IPS-20b (cell line): ENCODE data around the gene MMP21.

ENCODE experiments used
- H3K27ac ChIP-seq: one replicate; pipeline ENCODE4 v1.5.1; 2013; ENCODE audit warnings: low read length
- H3K27me3 ChIP-seq: 2 replicates; pipeline ENCODE4 v1.6.1; 2013; ENCODE audit warnings: mild to moderate bottlenecking, low read length, inconsistent platforms; ENCODE audit not compliant: insufficient read depth
- H3K36me3 ChIP-seq: 2 replicates; pipeline ENCODE4 v1.6.1; 2013; ENCODE audit warnings: low read depth, mild to moderate bottlenecking, inconsistent platforms, low read length, moderate library complexity; ENCODE audit not compliant: insufficient read depth
- H3K4me1 ChIP-seq: 2 replicates; pipeline ENCODE4 v1.6.1; 2013; ENCODE audit warnings: mild to moderate bottlenecking, control low read depth, inconsistent platforms, low read length, moderate library complexity; ENCODE audit not compliant: insufficient read depth
- H3K4me3 ChIP-seq: 2 replicates; pipeline ENCODE4 v1.5.1; 2013; ENCODE audit warnings: mild to moderate bottlenecking, low read length, inconsistent platforms
- H3K9ac ChIP-seq: 2 replicates; pipeline ENCODE4 v1.6.1; 2013; ENCODE audit warnings: low read depth, mild to moderate bottlenecking, inconsistent platforms, low read length, moderate library complexity
- H3K9me3 ChIP-seq: 2 replicates; pipeline ENCODE4 v1.6.1; 2013; ENCODE audit warnings: mild to moderate bottlenecking, low read depth, low read length, inconsistent platforms; ENCODE audit not compliant: insufficient read depth

Gene MMP21

DNA sequence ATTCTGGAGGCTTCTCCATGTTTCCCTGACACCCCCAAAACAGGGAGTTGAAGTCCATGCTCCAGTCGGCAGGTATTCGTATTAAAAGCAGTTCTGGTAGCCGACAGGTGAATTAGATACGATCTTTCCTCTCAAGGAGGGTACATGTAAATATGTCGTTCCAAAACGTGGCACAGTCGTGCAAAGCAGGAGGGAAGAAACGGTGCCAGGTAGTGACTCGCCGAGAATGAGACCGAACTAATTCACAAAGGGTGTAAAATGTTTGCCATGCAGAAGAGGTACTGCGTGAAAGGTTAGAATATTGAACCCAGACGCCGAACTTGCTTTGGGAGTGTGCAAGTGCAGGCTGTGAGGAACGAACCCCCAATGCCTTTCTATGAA, 55.6 kb downstream of the MMP21 start:
- peaks cover 39% of the 10 kb centered on the region for H3K36me3 ChIP-seq
- no peaks in the 10 kb centered on the region for H3K27me3 ChIP-seq
- H3K27ac ChIP-seq, result peak overlapping the region; percentile 52
- H3K4me3 ChIP-seq, result peak overlapping the region; percentile 96
- 0 out of 2 replicates have a peak, but pooled peaks cover 3% of the 10 kb centered on the region for H3K4me1 ChIP-seq
- H3K9me3 ChIP-seq, result no peaks in the 10 kb centered on the region
- H3K9ac ChIP-seq, result peak overlapping the region; percentile 96

DNA sequence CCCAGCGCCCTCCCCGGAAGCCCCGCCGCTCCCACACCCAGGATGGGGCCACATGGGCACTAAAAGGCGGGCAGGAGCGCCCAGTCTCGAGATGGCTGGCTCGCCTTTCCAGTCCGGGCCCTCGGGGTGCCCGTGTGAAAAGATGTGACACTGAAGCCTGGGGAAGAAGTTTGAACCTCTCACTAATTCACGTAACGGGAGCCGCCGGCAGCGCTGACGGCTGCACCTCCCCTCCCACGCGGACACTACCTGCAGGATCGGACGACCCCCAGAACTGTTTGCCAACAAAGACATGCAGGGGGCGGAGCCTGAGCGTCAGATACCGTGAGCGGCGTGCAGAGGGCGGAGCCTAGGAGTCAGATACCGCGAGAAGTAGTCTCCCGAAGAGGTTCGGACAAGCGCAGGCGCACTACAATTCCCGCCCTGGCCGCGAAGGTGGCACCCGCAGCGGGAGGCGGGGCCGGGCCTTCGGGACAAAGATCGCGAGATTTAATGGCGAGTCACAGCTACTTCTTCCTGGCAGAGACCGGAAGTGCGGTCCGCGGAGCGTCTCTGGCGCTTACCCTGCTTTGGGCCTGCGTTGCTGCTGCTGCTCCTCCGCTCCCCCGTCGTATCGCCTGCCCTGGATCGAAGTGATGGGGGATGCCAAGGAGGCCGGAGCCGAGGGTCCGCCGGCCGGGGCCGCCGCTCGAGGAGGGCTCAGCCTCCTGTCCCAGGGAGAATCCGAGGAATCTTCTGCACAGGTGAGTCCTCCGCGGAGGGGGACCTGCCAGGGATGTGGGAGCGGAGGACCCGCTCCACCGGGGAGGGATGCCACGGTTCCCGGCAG, 56.2 kb downstream of the MMP21 start, which contains the start of gene EDRF1:
Gene EDRF1, plus strand, starts transcription at position 537 of the 829 bp plus-strand sequence. Its CDS starts 99 bp downstream, at position 636.
- peak within 1 kb of the TSS; percentile 52 for H3K27ac ChIP-seq
- peaks cover 33% of the 10 kb centered on the region for H3K36me3 ChIP-seq
- peak within 1 kb of the TSS; percentile 96 for H3K4me3 ChIP-seq
- 0 out of 2 replicates have a peak, but pooled peaks cover 3% of the 10 kb centered on the region for H3K4me1 ChIP-seq
- peak within 1 kb of the TSS; percentile 96 for H3K9ac ChIP-seq
- H3K27me3 ChIP-seq, result no peaks in the 10 kb centered on the region
- H3K9me3 ChIP-seq, result no peaks in the 10 kb centered on the region
